Endothelial cell of umbilical vein (primary cell): ENCODE data around the gene KCTD5. TPM values are rescaled to one million over a fixed set of nuclear protein-coding genes. Genes with fewer than 3 reads are reported as not detected.

Experiments used
- BruUV-seq: library from RNA; stranded (reverse); fragments of 400-500 nt; replicated peaks from 2 replicates; lab custom pipeline; 2021; lab: Mats Ljungman, UMichigan
- CTCF ChIA-PET: fragments of 300-600, 350-600 bp; sonication (Branson Sonifier 250); formaldehyde crosslinking; loops from one replicate; lab custom pipeline; 2021; ENCODE audit warnings: antibody characterized with exemption, inconsistent platforms; lab: Charles Lee
- POLR2A ChIA-PET: fragments of 300-600, 350-600 bp; sonication (Branson Sonifier 250); formaldehyde crosslinking; loops from one replicate; lab custom pipeline; 2021; ENCODE audit warnings: antibody characterized with exemption, inconsistent platforms; lab: Charles Lee
- DNase-seq: peaks from one replicate; pipeline ENCODE4 v3.0.0-alpha.2; 2011; ENCODE audit warnings: low read depth, low spot score
- FAIRE-seq: peaks from 2 replicates; lab custom pipeline; 2011; peaks lifted over from hg19 to GRCh38; lab: Jason Lieb, UNC
- H2AFZ ChIP-seq: 2 replicates; pipeline ENCODE4 v1.6.0; 2012; ENCODE audit warnings: low read depth, low read length, control low read depth, inconsistent platforms
- H3K27ac ChIP-seq: 2 replicates; pipeline ENCODE4 v1.5.1; 2011; ENCODE audit warnings: low read depth, mild to moderate bottlenecking, control low read depth, low read length, moderate library complexity; ENCODE audit not compliant: insufficient read depth
- H3K27me3 ChIP-seq, 2 experiments: 2 replicates each; pipeline versions ENCODE4 v1.6.0 to v1.6.1; 2011; ENCODE audit warnings: low read length in 2 of 2, mixed read lengths in 1 of 2; ENCODE audit not compliant: control insufficient read depth in 2 of 2, insufficient read depth in 2 of 2
- H3K36me3 ChIP-seq, 2 experiments: 2 replicates in 1 of 2; 3 replicates in 1 of 2; pipeline ENCODE4 v1.5.1; 2011; ENCODE audit warnings: low read length in 2 of 2, mild to moderate bottlenecking in 1 of 2, moderate library complexity in 1 of 2; ENCODE audit not compliant: control insufficient read depth in 2 of 2, insufficient read depth in 2 of 2; ENCODE audit errors: extremely low read depth in 1 of 2
- H3K4me1 ChIP-seq: 3 replicates; pipeline ENCODE4 v1.5.1; 2011; ENCODE audit warnings: mild to moderate bottlenecking, low read length; ENCODE audit not compliant: control insufficient read depth, insufficient read depth; ENCODE audit errors: extremely low read depth
- H3K4me2 ChIP-seq: 2 replicates; pipeline ENCODE4 v1.6.1; 2011; ENCODE audit warnings: low read length, control low read depth, mixed read lengths; ENCODE audit not compliant: insufficient read depth
- H3K4me3 ChIP-seq, 3 experiments: fragments of 200-600 bp in 1 of 3; sonication (generic), shearing (Covaris generic) in 1 of 3; replicated peaks in 1 of 3; 2 replicates each; pipeline ENCODE4 v1.5.1; 2011 to 2016; ENCODE audit warnings: control low read depth in 3 of 3, low read length in 3 of 3, mild to moderate bottlenecking in 2 of 3, inconsistent platforms in 1 of 3, low read depth in 1 of 3, moderate library complexity in 1 of 3; ENCODE audit not compliant: insufficient read depth in 1 of 3
- H3K79me2 ChIP-seq: 2 replicates; pipeline ENCODE4 v1.6.0; 2012; ENCODE audit warnings: low read length, inconsistent platforms; ENCODE audit not compliant: control insufficient read depth, insufficient read depth
- H3K9ac ChIP-seq: replicated peaks from 2 replicates; pipeline ENCODE3; 2011; ENCODE audit warnings: low read length, control low read depth; ENCODE audit not compliant: insufficient read depth; ENCODE audit errors: extremely low read depth
- H3K9me1 ChIP-seq: replicated peaks from 3 replicates; pipeline ENCODE4 v1.6.0; 2011; ENCODE audit warnings: mild to moderate bottlenecking, low read length; ENCODE audit not compliant: control insufficient read depth, insufficient read depth; ENCODE audit errors: extremely low read depth
- H3K9me3 ChIP-seq: replicated peaks from 2 replicates; pipeline ENCODE4 v1.5.1; 2012; ENCODE audit warnings: low read length, inconsistent platforms; ENCODE audit not compliant: control insufficient read depth, insufficient read depth
- H4K20me1 ChIP-seq: replicated peaks from 2 replicates; pipeline ENCODE3; 2011; ENCODE audit warnings: mild to moderate bottlenecking, low read length; ENCODE audit not compliant: control insufficient read depth, insufficient read depth; ENCODE audit errors: extremely low read depth
- EZH2 ChIP-seq: IDR thresholded peaks from 2 replicates; pipeline ENCODE4 v1.6.1; 2012; ENCODE audit warnings: borderline replicate concordance, low read depth, mild to moderate bottlenecking, moderate library complexity, low read length, inconsistent platforms; ENCODE audit not compliant: severe bottlenecking
- FOS ChIP-seq: IDR thresholded peaks from 2 replicates; pipeline ENCODE4 v1.6.1; 2011; ENCODE audit warnings: mild to moderate bottlenecking, low read length, moderate library complexity, borderline replicate concordance; ENCODE audit not compliant: insufficient read depth
- GATA2 ChIP-seq: IDR thresholded peaks from 2 replicates; pipeline ENCODE4 v1.7.0; 2011; ENCODE audit warnings: low read depth, mild to moderate bottlenecking, moderate library complexity, mixed read lengths, low read length; ENCODE audit not compliant: insufficient read length, insufficient read depth
- JUN ChIP-seq: IDR thresholded peaks from 2 replicates; pipeline ENCODE4 v1.6.1; 2011; ENCODE audit warnings: borderline replicate concordance, low read depth; ENCODE audit not compliant: insufficient read length, insufficient read depth
- MYC ChIP-seq: IDR thresholded peaks from one replicate; pipeline ENCODE4 v1.6.1; 2011; ENCODE audit warnings: mild to moderate bottlenecking, low read depth, low read length
- POLR2A ChIP-seq: IDR thresholded peaks from 2 replicates; pipeline ENCODE4 v1.6.1; 2012; ENCODE audit warnings: low read depth, mild to moderate bottlenecking, control low read depth, low read length
- POLR2AphosphoS5 ChIP-seq: IDR thresholded peaks from 2 replicates; pipeline ENCODE4 v1.6.1; 2012; ENCODE audit warnings: low read depth, mild to moderate bottlenecking, control low read depth, low read length, moderate library complexity; ENCODE audit not compliant: insufficient read depth
- dilution Hi-C: fragments of 300-500 bp; cut with MboI; formaldehyde crosslinking; loops from one replicate; pipeline ENCODE4 v1.15.0; 2019; ENCODE audit warnings: low sequenced_read_pairs; ENCODE audit not compliant: extremely low pct_ligation_motif_present
- intact Hi-C: fragments of 100-400 bp; cut with micrococcal nuclease; formaldehyde crosslinking; loops from one replicate; pipeline ENCODE4 v1.10.0; 2022
- polyA plus RNA-seq, 4 experiments: library from polyadenylated mRNA; depleted of rRNA in 3 of 4; stranded (reverse) in 3 of 4; unstranded in 1 of 4; fragments of >200 nt; gene quantifications; 2 replicates each; pipeline versions ENCODE4 v1.2.1 to v1.2.3, GENCODE V29; 2011 to 2012; ENCODE audit warnings: missing spikeins in 1 of 4
- total RNA-seq: library from RNA; stranded (reverse); gene quantifications from 2 replicates; pipeline ENCODE4 v1.2.3, GENCODE V29; 2021
- TF ChIP-seq, protein P1 (sequence below), 2 donors: IDR thresholded peaks; 1 replicate in 1 of 2; 2 replicates in 1 of 2; pipeline ENCODE4 v1.5.1; 2011; ENCODE audit warnings: low read length in 2 of 2, mild to moderate bottlenecking in 2 of 2, moderate library complexity in 2 of 2, control low read depth in 1 of 2, inconsistent platforms in 1 of 2, low read depth in 1 of 2; ENCODE audit not compliant: insufficient read depth in 1 of 2; ENCODE audit errors: extremely low read depth in 1 of 2
- TF ChIP-seq, protein P2 (sequence below): IDR thresholded peaks from 2 replicates; pipeline ENCODE4 v1.6.1; 2011; ENCODE audit not compliant: insufficient read depth, insufficient read length

KCTD5 gene
- total and polyA plus RNA-seq, 2 donors (not counting 3 experiments of a cell fraction or from before 2014, with no cell fraction given) = 32.2 to 42.0 TPM

GRCh38 chr16:2752850-2753732 is 70.8 kb downstream of the KCTD5 start:
- H3K36me3 ChIP-seq = peaks cover 8 to 11% of the 10 kb centered on the region in 2 experiments
- H3K27me3 ChIP-seq = no peaks in the 10 kb centered on the region
- peak; percentile 65 for FAIRE-seq
- peak overlapping the region; percentile 69 for H3K9ac ChIP-seq
- H3K9me3 ChIP-seq = no peaks in the 10 kb centered on the region
- BruUV-seq = no TSS peak
- H3K9me1 ChIP-seq = no peaks in the 10 kb centered on the region
- peak overlapping the region; percentile 98 for H3K4me2 ChIP-seq
- dilution Hi-C loops (no loop called here), intact Hi-C loops (loop anchor here (1.0 to 5.0 kb wide), 4 partner anchors 24 to 749 kb away; partner anchors contain the start of genes CLUAP1, ELOB and KCTD5)
- DNase-seq = peak; percentile 37
- H4K20me1 ChIP-seq = peaks cover 23% of the 10 kb centered on the region
- peak overlapping the region; percentile 65 for H3K27ac ChIP-seq
- H2AFZ ChIP-seq = no peak overlapping the region
- ChIA-PET CTCF (interaction anchor here (0.6 to 1.5 kb wide), 3 partner anchors 20 to 135 kb away, joined by 3 to 4 read pairs (median 3); no protein-coding TSS in a partner anchor), POLR2A (interaction anchor here (0.6 to 1.0 kb wide), 2 partner anchors 71 to 159 kb away, joined by 3 to 7 read pairs; partner anchors contain the start of gene KCTD5)
- peak overlapping the region; percentile 91 to 96 (median 93) for H3K4me3 ChIP-seq
- TF ChIP-seq JUN (no peak), GATA2 (no peak), FOS (no peak), EZH2 (no peak), MYC (no peak), POLR2AphosphoS5 (no peak), POLR2A (no peak)
- TF ChIP-seq, protein P1, sequence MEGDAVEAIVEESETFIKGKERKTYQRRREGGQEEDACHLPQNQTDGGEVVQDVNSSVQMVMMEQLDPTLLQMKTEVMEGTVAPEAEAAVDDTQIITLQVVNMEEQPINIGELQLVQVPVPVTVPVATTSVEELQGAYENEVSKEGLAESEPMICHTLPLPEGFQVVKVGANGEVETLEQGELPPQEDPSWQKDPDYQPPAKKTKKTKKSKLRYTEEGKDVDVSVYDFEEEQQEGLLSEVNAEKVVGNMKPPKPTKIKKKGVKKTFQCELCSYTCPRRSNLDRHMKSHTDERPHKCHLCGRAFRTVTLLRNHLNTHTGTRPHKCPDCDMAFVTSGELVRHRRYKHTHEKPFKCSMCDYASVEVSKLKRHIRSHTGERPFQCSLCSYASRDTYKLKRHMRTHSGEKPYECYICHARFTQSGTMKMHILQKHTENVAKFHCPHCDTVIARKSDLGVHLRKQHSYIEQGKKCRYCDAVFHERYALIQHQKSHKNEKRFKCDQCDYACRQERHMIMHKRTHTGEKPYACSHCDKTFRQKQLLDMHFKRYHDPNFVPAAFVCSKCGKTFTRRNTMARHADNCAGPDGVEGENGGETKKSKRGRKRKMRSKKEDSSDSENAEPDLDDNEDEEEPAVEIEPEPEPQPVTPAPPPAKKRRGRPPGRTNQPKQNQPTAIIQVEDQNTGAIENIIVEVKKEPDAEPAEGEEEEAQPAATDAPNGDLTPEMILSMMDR (IDR thresholded peaks at IDR 0.05; ENCODE audit: extremely low read depth in 1 of 2, insufficient read depth in 1 of 2, low read depth in 1 of 2, low read length in 2 of 2) = no peak
- TF ChIP-seq, protein P2, sequence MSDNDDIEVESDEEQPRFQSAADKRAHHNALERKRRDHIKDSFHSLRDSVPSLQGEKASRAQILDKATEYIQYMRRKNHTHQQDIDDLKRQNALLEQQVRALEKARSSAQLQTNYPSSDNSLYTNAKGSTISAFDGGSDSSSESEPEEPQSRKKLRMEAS = no peak
- H3K79me2 ChIP-seq = peaks cover 53% of the 10 kb centered on the region
- peaks cover 26% of the 10 kb centered on the region for H3K4me1 ChIP-seq
